Fibroblast of the conjunctiva (primary cell): ENCODE measurements around the gene PHF21B.
"Not testable (repeated sequence)": the region's sequence is repeated elsewhere in the genome, so short reads cannot be mapped to it uniquely, and the experiment has no call there.

Experiments used
- DNase-seq: peaks from one replicate; pipeline ENCODE4 v3.0.0-alpha.2; 2010; ENCODE audit warnings: low read depth

The PHF21B gene

GRCh38 chr22:44988671-44989070, 21.1 kb downstream of the PHF21B start:
- no peak for DNase-seq

GRCh38 chr22:44986926-44987325, 22.9 kb downstream of the PHF21B start:
- DNase-seq = no peak

DNA sequence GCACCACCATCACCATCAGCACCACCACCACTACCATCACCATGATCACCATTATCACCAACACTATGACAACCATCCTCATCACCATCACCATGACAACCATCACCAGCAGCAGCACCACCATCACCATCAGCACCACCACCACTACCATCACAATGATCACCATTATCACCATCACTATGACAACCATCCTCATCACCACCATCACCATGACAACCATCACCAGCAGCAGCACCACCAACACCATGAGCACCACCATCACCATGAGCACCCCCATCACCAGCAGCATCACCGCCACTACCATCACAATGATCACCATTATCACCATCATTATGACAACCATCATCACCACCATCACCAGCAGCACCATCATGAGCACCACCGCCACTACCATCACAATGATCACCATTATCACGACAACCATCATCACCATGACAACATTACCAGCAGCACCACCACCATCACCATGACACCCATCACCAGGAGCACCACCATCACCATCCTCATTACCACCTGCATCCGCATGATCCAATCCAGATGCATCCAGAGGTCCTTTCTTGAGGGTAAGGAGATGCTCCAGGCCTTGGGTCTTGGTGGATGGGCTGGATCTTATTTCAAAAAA, 23.8 kb downstream of the PHF21B start:
- no peak for DNase-seq

DNA sequence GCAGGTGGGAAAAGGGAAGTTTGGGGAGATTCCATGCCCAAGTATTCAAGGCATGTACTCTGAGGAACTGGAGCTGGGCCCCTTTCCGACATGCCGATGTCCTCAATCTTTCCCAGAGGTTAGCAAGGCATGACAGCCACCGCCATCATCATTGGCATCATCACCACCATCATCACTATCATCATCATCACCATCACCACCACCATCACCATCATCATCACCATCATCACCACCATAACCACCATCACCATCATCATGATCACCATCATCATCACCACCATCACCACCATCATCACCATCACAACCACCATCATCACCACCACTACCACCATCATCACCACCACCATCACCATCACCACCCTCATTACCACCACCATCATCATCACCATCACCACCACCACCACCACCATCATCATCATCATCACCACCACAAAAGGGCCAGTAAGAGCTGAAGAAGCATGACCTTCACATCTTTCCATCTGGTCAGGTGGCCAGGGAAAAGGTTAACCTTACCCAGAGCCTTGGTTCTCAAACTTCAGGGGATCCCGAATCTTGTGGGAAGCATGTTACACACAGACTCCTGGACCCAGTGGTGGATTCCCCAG, 25.8 kb downstream of the PHF21B start:
- DNase-seq = no peak

DNA sequence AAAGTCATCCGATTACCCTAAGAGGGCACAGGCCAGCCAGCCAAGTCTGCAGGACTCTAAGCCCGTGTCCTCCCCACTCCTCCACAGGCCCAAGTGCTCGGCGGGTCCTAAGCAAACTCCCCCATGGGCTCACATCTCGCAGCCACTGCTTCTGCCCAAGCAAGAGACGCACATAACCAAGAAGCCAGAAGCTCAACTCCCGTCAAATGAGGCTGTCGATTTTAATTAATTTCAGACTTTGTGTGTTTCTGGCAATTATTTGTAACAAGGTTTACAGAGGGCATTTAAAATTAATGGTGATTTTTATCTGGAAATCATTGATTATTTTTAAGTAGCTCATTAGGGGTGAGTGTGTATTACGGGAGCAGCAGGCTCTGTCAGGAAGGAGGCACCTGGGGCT, 27.4 kb downstream of the PHF21B start:
- DNase-seq = no peak

DNA sequence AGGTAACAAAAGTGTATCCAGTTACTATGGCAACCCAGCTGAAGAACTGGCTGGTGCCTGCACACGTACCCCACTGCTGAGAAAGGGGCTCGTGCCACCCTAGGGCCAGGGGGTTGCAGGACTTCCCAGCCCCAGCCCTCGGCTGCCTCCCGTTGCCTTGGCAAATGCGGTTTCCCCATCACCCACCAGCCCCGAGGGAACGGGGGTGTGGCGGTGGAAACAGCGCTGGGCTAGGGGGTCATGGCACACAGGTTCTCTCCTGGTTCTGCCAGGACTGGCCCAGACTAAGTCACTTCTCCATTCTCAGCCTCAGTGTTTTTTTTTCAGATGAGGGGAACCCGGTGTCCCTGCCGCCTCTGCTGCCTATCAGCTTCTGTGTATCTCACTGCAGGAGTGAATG, 27.9 kb downstream of the PHF21B start:
- no peak for DNase-seq

DNA sequence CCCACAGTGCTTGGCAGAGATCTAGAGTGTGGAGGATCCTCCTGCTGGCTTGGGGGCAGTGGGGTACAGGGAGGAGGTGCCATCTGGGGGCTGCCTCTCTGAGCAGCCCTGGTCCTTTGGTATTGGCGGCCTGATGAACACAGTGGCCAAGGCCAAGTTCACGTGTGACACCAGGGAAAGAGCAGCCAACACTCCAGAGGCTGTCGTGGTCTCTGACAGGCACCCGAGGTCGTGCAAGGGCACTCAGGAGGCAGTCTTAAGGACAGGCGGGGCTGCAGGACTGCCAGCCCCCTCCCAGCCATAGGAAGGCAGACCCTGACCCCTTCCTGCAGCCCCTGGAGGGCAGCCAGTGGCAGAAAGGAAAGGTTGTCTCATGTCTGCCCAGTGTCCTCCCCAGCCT, 30.7 kb downstream of the PHF21B start:
- no peak for DNase-seq

DNA sequence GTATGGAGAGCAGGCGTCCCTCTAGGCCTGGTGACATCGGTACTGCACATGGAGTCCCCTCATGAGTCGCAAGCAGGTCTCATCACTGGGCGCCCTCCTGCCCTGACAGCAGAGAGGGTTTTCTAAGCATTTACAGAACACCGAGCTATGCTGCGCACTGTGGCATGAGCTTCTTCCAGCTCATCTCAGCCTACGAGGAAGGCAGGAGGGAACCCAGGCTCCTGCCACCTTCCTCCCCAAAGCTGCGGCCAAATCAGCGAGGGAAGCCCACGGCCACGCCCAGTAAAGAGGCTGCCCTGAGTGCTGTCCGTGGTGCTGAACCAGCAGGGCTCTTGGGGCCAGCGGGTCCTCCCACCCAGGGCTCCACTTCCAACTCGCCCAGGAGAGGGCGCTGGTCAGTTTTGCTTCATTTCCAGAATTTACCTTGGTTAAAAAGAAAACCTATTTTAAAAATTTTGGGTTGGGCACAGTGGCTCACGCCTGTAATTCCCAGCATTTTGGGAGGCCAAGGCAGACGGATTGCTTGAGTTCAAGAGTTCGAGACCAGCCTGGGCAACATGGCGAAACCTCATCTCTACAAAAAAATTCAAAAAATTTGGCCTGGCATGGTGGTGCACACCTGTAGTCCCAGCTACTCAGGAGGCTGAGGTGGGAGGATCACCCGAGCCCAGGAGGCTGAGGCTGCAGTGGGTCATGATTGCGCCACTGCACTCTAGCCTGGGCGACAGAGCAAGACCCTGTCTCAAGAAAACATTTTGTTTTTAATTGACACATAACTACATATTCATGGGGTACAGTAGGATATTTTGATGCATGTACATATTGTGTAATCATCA, 34.2 kb downstream of the PHF21B start:
- DNase-seq = peak; percentile 68

DNA sequence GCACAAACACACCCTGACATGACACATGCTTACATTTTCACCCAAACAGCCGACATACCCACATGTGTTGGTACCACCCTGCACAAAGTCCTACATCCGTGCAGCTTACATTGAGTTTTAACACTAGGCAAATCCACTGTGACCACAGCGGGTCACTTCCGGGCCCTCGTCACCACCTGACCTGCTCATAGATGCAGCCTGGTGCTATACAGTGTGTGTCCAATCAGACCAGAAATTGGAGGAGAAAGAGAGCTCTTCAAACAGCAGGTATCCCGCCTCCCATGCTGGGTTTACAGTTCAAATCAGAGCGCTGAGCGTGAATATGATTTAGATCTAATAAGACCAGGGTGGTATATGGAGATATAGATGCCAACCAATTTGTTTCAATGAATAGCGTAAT, 35.4 kb downstream of the PHF21B start:
- no peak for DNase-seq

DNA sequence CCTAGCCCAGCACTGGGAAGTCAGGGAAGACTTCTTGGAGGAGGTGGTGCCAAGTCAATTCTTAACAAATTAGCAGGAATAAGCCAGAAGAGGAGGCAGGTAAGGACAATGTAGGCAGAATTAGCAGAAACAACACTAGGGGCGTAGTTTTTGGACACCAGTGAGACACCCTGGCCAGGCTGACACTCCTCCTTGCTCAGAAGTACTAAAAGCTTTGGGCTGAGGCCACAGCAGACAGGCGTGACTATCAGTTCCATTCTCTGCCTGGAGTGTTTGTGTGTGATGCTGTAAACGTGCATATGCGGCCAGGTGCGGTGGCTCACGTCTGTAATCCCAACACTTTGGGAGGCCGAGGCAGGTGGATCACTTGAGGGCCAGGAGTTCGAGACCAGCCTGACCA, 36.0 kb downstream of the PHF21B start:
- no peak for DNase-seq

DNA sequence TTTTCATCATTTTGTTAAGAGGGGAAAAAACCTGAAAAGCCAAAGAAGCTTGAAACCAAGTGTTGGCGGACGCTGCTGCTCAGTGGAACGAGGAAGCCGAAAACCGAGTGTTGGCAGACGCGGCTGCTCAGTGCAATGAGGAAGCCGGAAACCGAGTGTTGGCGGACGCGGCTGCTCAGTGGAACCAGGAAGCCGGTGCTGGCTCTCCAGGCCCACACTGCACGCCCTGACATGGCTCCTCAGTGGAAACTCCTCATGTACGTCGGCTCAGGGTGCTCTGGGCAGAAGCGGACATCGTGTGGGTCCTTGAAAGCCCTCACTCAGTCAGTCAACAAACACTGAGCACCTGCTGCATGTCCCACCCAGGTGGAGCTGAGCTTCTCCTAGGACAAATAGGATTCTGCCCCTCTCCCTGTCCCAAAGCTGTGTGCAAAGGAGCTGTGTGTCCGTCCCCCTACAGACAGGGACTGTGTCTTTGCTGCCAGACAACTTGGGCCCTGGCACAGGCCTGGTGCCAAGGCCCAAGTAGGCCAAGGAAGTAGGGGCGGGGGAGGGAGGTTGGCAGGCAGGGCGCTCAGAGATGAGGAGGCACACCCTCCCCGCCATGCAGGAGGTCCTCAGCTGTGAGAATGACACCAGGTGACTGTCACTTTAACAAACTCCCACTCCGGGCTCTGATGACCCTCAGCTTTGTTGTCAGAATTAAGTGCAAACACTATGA, 37.3 kb downstream of the PHF21B start:
- DNase-seq = no peak

DNA sequence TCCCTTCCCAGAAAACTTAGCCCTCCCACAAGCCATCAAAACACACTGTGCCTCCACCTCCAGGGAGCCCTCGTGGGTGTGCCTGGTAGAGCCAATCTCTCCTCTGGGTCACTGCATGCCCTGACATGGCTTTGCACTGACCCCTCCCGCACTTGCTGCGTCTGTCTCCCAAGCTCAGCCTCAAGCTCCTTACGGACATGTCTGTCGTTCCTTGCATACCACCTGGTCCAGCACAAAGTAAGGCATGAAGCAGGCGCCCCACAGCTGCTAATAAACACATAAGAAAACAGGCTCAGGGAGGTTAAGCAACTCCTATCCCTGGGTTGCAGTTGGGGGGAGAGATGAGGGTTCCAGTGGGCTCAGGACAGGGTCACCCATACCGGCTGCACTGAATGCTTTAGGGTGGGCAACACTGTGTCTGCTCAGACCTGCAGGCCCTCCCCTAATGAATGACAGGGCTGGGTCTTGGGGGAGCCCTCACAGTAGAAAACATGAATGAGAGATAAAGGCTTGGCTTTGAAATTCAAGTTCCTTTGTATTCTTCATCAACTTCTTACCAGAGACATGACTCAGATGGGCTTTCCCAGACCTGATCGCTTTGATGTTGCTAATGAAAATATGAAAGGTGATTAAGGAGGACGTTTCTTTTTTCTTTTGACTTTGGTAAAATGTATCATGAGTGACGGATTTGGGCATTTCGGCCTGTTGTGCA, 38.0 kb downstream of the PHF21B start:
- no peak for DNase-seq

DNA sequence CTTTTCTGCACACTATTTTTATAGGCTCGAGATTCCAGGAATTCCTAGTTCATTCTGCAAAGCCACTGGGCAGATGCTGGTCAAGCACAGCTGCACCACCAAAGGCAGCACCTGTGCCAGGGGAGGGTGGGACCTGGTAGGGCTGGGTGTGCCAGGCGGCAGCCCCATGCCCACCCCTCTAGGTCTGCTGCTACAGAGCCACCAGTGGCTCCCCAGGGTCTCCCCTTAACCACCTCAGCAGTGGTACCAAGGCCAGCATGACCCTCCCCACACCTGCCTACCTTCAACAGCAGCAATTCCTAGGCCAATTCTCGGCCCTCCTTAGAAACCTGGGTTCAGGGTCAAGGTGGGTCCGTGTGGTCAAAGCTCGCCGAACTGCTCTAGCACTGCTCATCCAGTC, 39.5 kb downstream of the PHF21B start:
- DNase-seq = no peak

GRCh38 chr22:44969817-44970216, 40.0 kb downstream of the PHF21B start:
- DNase-seq = no peak

DNA sequence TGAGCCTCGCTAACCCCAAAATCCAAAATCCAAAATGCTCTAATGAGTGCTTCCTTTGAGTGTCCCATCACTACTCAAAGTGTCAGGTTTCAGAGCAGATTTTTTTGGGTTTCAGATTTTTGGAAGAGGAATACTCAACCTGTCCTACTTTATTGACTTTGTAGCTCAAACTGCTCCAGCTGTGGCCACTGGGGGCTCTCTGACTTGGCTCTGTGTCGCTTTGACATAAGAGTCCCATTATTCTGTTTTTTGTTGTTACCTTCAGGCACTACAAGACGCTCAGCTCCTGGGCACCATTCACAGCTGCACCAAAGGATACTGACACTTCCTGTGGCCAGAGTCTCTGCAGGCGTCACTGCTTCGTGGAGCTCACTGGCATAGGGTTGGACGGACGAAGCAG, 41.1 kb downstream of the PHF21B start:
- DNase-seq = no peak

- DNase-seq = no peak
Measured at GRCh38 chr22:44965171-44965570, 44.6 kb downstream of the PHF21B start.

DNA sequence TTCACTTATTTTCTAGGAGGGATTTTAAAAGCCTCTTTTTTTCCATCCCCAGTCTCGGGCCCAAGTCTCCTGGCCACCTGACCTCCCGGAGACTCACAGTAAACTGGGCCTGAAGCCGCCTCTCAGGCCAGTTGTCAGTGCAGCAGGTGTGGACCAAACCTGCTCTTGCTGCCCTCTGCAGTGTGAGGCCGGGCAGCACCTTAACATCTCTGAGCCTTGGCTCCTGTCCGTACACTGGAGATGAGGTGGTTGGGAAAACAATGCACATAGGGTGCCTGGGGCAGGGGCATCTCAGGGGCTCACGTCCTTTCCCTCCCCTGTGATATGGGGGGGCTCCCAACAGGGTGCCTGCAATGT, 45.1 kb downstream of the PHF21B start:
- DNase-seq = no peak

DNA sequence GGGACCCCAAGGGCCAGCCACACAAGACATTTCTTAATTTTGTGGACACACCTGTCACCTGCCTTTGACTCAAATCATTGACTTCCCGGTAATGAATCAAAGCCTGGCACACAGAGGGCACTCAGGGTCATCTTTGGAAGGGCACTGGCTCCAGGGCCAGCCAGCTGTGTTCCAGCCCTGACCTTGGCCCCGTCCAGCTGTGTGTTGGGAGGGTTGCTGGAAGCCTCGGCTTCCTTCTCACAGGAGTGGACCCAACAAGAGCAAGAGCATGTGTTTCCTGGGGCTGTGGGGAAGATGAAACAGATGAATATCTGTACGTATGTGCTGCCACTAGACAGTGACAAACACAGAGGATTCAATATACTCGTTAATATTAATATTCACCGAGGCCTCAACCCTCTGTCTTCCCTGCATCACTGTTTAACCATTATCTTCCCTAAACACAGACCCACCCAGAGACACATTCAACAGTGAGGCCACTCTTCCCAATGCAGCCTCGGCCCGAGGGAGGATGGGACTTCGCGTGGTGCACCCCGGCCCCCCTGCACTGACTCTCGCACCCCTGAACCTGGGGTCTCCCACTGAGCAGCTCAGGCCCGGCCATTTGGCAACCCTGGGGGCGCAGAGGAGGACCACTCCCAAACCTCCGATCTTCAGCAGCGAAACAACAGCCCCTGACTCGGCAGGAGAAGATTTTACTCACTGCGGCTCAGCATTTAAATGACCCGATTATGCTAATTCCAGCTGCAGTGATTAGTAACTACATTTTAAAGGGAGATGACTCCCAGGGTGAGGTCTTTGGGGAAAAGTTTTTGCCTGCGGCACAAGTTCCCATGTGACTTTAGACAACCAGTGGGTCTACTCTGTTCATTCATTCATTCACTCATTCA, 45.7 kb downstream of the PHF21B start:
- no peak for DNase-seq

- no peak for DNase-seq
Measured at GRCh38 chr22:44962741-44963454, 46.9 kb downstream of the PHF21B start.

GRCh38 chr22:44961682-44962081, 48.1 kb downstream of the PHF21B start:
- not testable (repeated sequence) for DNase-seq
